Measurements from ENCODE around the gene YES1. TPM values are rescaled to one million over a fixed set of nuclear protein-coding genes. Genes with fewer than 3 reads are reported as not detected.

The YES1 gene
- total and polyA plus RNA-seq, 2 of the 8 experiments (the other 6 are each of a cell fraction or from before 2014, with no cell fraction given) = 14.8 to 94.3 TPM

- no peak for FAIRE-seq
Observed at GRCh38 chr18:849021-849420, 37.0 kb upstream of the YES1 start.

More at GRCh38 chr18:849021-849420, 37.0 kb upstream of the YES1 start:
- no peak overlapping the region for H3K14ac ChIP-seq (ENCODE audit: insufficient read length)
- no peak overlapping the region for H3K56ac ChIP-seq (replicated peaks; ENCODE audit: insufficient read length, low read depth, low read length)
- H3K79me2 ChIP-seq (ENCODE audit: control insufficient read depth in 1 of 2, insufficient read depth in 2 of 2, low read length in 2 of 2) = no peaks in the 10 kb centered on the region
- ChIA-PET CTCF (ENCODE audit: partially characterized antibody) (interaction anchor here (0.9 to 2.1 kb wide), 2 partner anchors 10 to 17 kb away, joined by 4 to 15 read pairs; no protein-coding TSS in a partner anchor), POLR2A (ENCODE audit: partially characterized antibody) (interaction anchor here (1.4 kb wide), 1 partner anchor 10 kb away, joined by 3 read pairs; no protein-coding TSS in a partner anchor)
- no peak overlapping the region for H2BK120ac ChIP-seq (replicated peaks; ENCODE audit: low read depth, low read length)
- no peaks in the 10 kb centered on the region for H3K36me3 ChIP-seq (ENCODE audit: control insufficient read depth in 2 of 4, insufficient read depth in 4 of 4, low read length in 3 of 4)
- no peak overlapping the region for H3K4ac ChIP-seq (replicated peaks; ENCODE audit: insufficient read length, low read depth, low read length)
- H4K5ac ChIP-seq (ENCODE audit: insufficient read length, low read depth, low read length) = no peak overlapping the region
- no peak overlapping the region for H2AFZ ChIP-seq (ENCODE audit: low read length)
- H2BK15ac ChIP-seq (ENCODE audit: low read length) = no peak overlapping the region
- H4K20me1 ChIP-seq (replicated peaks in 1 of 2; ENCODE audit: control insufficient read depth in 1 of 2, insufficient read depth in 2 of 2, low read length in 2 of 2) = no peaks in the 10 kb centered on the region
- no peak overlapping the region for H3K4me3 ChIP-seq (ENCODE audit: extremely low read depth in 1 of 4, insufficient read depth in 2 of 4, low read depth in 3 of 4, low read length in 4 of 4)
- 86 to 100% methylated on average over 1 to 4 of the region's 4 CpGs for WGBS, 2 experiments (ENCODE audit: extremely low coverage in 1 of 2, insufficient coverage in 1 of 2, insufficient read length in 1 of 2, insufficient replicate concordance in 2 of 2, low coverage in 1 of 2, low lambda C conversion rate in 2 of 2, missing lambda C conversion rate in 1 of 2)
- no peaks in the 10 kb centered on the region for H3K9me3 ChIP-seq (ENCODE audit: insufficient read depth in 2 of 2, low read depth in 1 of 2, low read length in 1 of 2)
- TF ChIP-seq RAD21 (IDR thresholded peaks at IDR 0.05 in 1 of 2, conservative IDR thresholded peaks at IDR 0.05 in 1 of 2; ENCODE audit: low read depth in 2 of 2, low read length in 2 of 2) = no peak
- TF ChIP-seq TCF12 (IDR thresholded peaks at IDR 0.05; ENCODE audit: low read depth, low read length) = no peak
- no peak for TF ChIP-seq POU5F1 (IDR thresholded peaks at IDR 0.05; ENCODE audit: low read depth, low read length)
- no peak for TF ChIP-seq CHD1 (IDR thresholded peaks at IDR 0.05; ENCODE audit: low read depth, low read length)
- TF ChIP-seq CREB1 (IDR thresholded peaks at IDR 0.05) = no peak
- no peak for TF ChIP-seq EP300 (IDR thresholded peaks at IDR 0.05; ENCODE audit: borderline replicate concordance in 1 of 2, low read depth in 2 of 2, low read length in 2 of 2)
- TF ChIP-seq SRF (IDR thresholded peaks at IDR 0.05; ENCODE audit: low read depth, low read length) = no peak
- TF ChIP-seq ATF2 (IDR thresholded peaks at IDR 0.05; ENCODE audit: low read length) = no peak
- H4K91ac ChIP-seq (replicated peaks; ENCODE audit: insufficient read length, low read length) = no peak overlapping the region
- no peaks in the 10 kb centered on the region for H3K79me1 ChIP-seq (ENCODE audit: low read depth, low read length)
- H3K18ac ChIP-seq (ENCODE audit: extremely low read depth, low read length) = no peak overlapping the region
- H3K27ac ChIP-seq (ENCODE audit: low read depth, low read length) = no peak overlapping the region
- H4K8ac ChIP-seq (ENCODE audit: extremely low read depth, insufficient read depth, low read length) = no peak overlapping the region
- no peaks in the 10 kb centered on the region for H3K23me2 ChIP-seq (ENCODE audit: low read depth, low read length)
- DNase-seq (ENCODE audit: low read depth in 1 of 2, low spot score in 2 of 2) = no peak
- H2BK12ac ChIP-seq (ENCODE audit: low read depth, low read length) = no peak overlapping the region
- no peak overlapping the region for H2BK5ac ChIP-seq (ENCODE audit: low read depth, low read length)
- no peak overlapping the region for H3K23ac ChIP-seq (ENCODE audit: insufficient read length)
- no peaks in the 10 kb centered on the region; a peak in 1 of 7 replicates for H3K4me1 ChIP-seq (replicated peaks in 1 of 4; ENCODE audit: control insufficient read depth in 3 of 4, insufficient read depth in 4 of 4, low read length in 3 of 4)
- H2BK20ac ChIP-seq (ENCODE audit: low read length) = no peak overlapping the region
- H3K4me2 ChIP-seq (ENCODE audit: insufficient read depth in 1 of 2, low read depth in 2 of 2, low read length in 2 of 2) = no peak overlapping the region
- no peak overlapping the region for H3K9ac ChIP-seq (replicated peaks in 1 of 4; ENCODE audit: extremely low read depth in 1 of 4, low read depth in 3 of 4, low read length in 3 of 4)
- no peaks in the 10 kb centered on the region for H3K27me3 ChIP-seq (replicated peaks in 1 of 4; ENCODE audit: control insufficient read depth in 3 of 4, extremely low read depth in 1 of 4, insufficient read depth in 3 of 4, low read length in 3 of 4)
- H2AK5ac ChIP-seq (ENCODE audit: low read depth, low read length) = no peak overlapping the region
